Naive thymus-derived CD4-positive, alpha-beta T cell (primary cell): ENCODE results near the gene CCDC57. TPM values are rescaled to one million over a fixed set of nuclear protein-coding genes. Genes with fewer than 3 reads are reported as not detected.

Source experiments
- ATAC-seq: fragments of 150-1000 bp; cut with Tn5 transposase; 2 replicates; pipeline ENCODE4 v1.10.0; 2021; ENCODE audit warnings: mild to moderate bottlenecking, moderate library complexity
- CTCF ChIA-PET: fragments of 350-600 bp; sonication (Branson Sonifier 250); formaldehyde crosslinking; loops from one replicate; lab custom pipeline; 2021; ENCODE audit warnings: antibody characterized with exemption; lab: Charles Lee
- POLR2A ChIA-PET: fragments of 350-600 bp; sonication (Branson Sonifier 250); formaldehyde crosslinking; loops from one replicate; lab custom pipeline; 2021; ENCODE audit warnings: antibody characterized with exemption, inconsistent platforms; lab: Charles Lee
- DNase-seq, 9 donors: peaks; one replicate each; pipeline versions ENCODE4 v3.0.0 to v3.0.0-alpha.2; 2020 to 2022; ENCODE audit warnings: mixed read lengths in 1 of 9
- H3K27ac ChIP-seq: one replicate; pipeline ENCODE4 v1.7.0; 2013; ENCODE audit warnings: mild to moderate bottlenecking, low read depth, low read length, moderate library complexity
- H3K27me3 ChIP-seq, 2 donors: one replicate each; pipeline ENCODE4 v1.7.0; 2013; ENCODE audit warnings: low read length in 2 of 2, mild to moderate bottlenecking in 2 of 2, moderate library complexity in 2 of 2; ENCODE audit not compliant: control insufficient read depth in 2 of 2, insufficient read depth in 2 of 2
- H3K36me3 ChIP-seq, 3 experiments: 1 replicate in 2 of 3; 2 replicates in 1 of 3; pipeline ENCODE4 v1.7.0; 2013; ENCODE audit warnings: low read length in 3 of 3, mild to moderate bottlenecking in 3 of 3, moderate library complexity in 1 of 3; ENCODE audit not compliant: insufficient read depth in 3 of 3, control insufficient read depth in 2 of 3
- H3K4me1 ChIP-seq, 2 donors: one replicate each; pipeline ENCODE4 v1.7.0; 2013; ENCODE audit warnings: low read length in 2 of 2, mild to moderate bottlenecking in 2 of 2, moderate library complexity in 1 of 2; ENCODE audit not compliant: control insufficient read depth in 2 of 2, insufficient read depth in 2 of 2
- H3K4me3 ChIP-seq: 2 replicates; pipeline ENCODE4 v1.7.0; 2013; ENCODE audit warnings: mild to moderate bottlenecking, low read length
- H3K9me3 ChIP-seq, 3 experiments: 1 replicate in 2 of 3; 2 replicates in 1 of 3; pipeline ENCODE4 v1.7.0; 2013; ENCODE audit warnings: low read length in 3 of 3; ENCODE audit not compliant: control insufficient read depth in 2 of 3
- H3K27ac Mint-ChIP-seq, 9 donors: one replicate each; pipeline ENCODE4 v1.8.0; 2020 to 2022; ENCODE audit warnings: mixed read lengths in 9 of 9, mild to moderate bottlenecking in 8 of 9, moderate library complexity in 5 of 9, inconsistent platforms in 2 of 9
- H3K27me3 Mint-ChIP-seq, 5 donors: one replicate each; pipeline ENCODE4 v1.8.0; 2021 to 2022; ENCODE audit warnings: mixed read lengths in 5 of 5, mild to moderate bottlenecking in 1 of 5
- H3K36me3 Mint-ChIP-seq, 5 donors: one replicate each; pipeline ENCODE4 v1.8.0; 2020 to 2022; ENCODE audit warnings: mixed read lengths in 5 of 5, mild to moderate bottlenecking in 3 of 5, inconsistent platforms in 1 of 5
- H3K4me1 Mint-ChIP-seq, 7 donors: one replicate each; pipeline ENCODE4 v1.8.0; 2020 to 2022; ENCODE audit warnings: mixed read lengths in 7 of 7, mild to moderate bottlenecking in 3 of 7, inconsistent platforms in 1 of 7
- H3K4me3 Mint-ChIP-seq, 10 donors: one replicate each; pipeline ENCODE4 v1.8.0; 2020 to 2022; ENCODE audit warnings: mild to moderate bottlenecking in 10 of 10, mixed read lengths in 10 of 10, moderate library complexity in 6 of 10, inconsistent platforms in 2 of 10
- H3K9me3 Mint-ChIP-seq, 11 donors: one replicate each; pipeline ENCODE4 v1.8.0; 2020 to 2022; ENCODE audit warnings: mixed read lengths in 11 of 11, mild to moderate bottlenecking in 4 of 11, inconsistent platforms in 1 of 11, moderate library complexity in 1 of 11
- intact Hi-C, 2 donors: fragments of 100-400 bp; cut with micrococcal nuclease; formaldehyde crosslinking; loops; one replicate each; pipeline ENCODE4 v1.15.1; 2023
- polyA plus RNA-seq, 2 donors: library from polyadenylated mRNA; unstranded; fragments of 300-500 nt; fragmentation: Illumina TruSeq; gene quantifications; one replicate each; pipeline ENCODE4 v1.2.3, GENCODE V29; 2021
- total RNA-seq, 6 experiments: library from RNA in 5 of 6; stranded (reverse) in 5 of 6; gene quantifications; 1 replicate in 5 of 6; 2 replicates in 1 of 6; pipeline ENCODE4 v1.2.3 and lab custom pipeline; 2021 to 2026

Gene CCDC57
- total and polyA plus RNA-seq, 7 experiments from 2014 or later: 32.1 to 127 (median 92.1) TPM

DNA sequence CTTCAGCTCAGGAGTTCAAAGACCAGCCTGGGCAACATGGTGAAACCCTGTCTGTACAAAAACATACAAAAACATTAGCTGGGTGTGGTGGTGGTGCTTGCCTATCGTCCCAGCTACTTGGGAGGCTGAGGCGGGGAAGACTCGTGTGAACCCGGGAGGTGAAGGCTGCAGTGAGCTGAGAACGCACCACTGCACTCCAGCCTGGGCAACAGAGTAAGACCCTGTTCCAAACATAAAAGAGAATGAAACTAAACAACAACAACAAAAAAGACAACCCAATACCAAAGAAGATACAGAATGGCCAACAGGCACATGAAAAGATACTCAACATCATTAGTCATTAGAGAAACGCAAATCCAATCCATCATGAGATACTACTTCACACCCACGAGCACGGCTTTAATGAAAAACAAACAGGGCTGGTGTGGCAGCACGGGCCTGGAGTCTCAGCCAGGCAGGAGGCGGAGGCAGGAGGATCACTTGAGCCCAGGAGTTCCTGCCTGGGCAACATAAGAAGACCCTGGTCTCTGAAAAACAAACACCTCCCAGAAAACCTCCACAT is 8.8 kb upstream of the CCDC57 start:
- ATAC-seq (no peak), DNase-seq (no peak)
- Histone ChIP-seq H3K4me1 (peaks cover 6 to 10% of the 10 kb centered on the region in 2 donors), H3K36me3 (no peaks in the 10 kb centered on the region), H3K4me3 (no peak overlapping the region), H3K27me3 (no peaks in the 10 kb centered on the region), H3K9me3 (no peaks in the 10 kb centered on the region), H3K27ac (no peak overlapping the region)
- CTCF ChIA-PET: interaction anchor here (0.7 to 1.4 kb wide), 2 partner anchors 21 to 296 kb away, joined by 3 to 4 read pairs; no protein-coding TSS in a partner anchor
- Mint-ChIP-seq H3K36me3 (no peaks in the 10 kb centered on the region), H3K4me1 (peaks cover 0 to 12% (median 4%) of the 10 kb centered on the region in 7 donors), H3K27me3 (no peaks in the 10 kb centered on the region), H3K4me3 (no peak overlapping the region), H3K9me3 (peaks cover 0 to 2% (median 0%) of the 10 kb centered on the region in 11 donors), H3K27ac (peak overlapping the region in 1 of 9 donors; percentile 44)
- intact Hi-C loops: no loop called here
- POLR2A ChIA-PET: interaction anchor here (1.4 kb wide), 1 partner anchor 10 kb away, joined by 5 read pairs; no protein-coding TSS in a partner anchor

DNA sequence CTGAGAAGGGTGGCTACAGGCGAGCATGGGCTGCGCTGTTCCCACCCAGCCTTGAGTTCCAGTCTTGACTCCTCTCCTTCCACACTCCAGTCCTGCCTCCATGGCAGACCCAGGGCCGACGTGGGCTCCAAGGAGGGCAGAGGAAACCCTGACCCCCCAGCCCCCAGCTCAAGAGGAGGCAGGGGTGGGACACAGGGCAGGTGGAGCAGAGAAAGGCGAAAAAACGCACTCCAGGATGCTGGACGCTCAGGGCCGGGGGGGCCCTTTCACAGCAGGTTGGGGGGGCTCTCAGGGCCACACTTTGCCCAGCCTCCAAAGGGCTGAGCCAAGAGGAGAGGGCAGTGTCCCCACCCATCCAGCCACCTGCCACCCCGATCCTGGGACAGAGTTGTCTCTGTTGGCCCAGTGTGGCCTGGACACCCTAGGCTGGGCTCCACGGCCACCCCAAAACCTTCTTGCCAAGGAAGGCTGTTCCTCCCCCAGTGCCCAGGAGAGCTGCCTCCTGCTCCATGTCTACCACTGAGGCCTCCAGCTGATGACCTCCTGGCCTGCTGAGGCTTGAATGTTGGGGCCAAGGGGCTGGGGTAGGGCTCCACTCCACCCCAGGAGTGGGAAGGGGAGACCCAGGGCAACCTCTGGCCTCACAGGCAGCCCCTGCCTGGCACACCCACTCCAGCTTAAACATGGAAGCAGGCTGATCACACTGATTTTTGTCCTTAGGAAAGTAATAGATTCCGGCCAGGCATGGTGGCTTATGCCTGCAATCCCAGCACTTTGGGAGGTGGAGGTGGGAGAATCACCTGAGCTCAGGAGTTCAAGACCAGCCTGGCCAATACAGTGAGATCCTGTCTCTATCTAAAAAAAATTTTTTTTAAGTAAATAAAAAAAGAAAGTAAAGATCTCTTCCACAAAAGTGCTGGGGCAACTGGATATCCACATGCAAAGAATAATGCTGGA is 7.4 kb upstream of the CCDC57 start:
- ATAC-seq: no peak
- no peaks in the 10 kb centered on the region for H3K9me3 ChIP-seq
- ChIA-PET POLR2A (interaction anchor here (0.6 to 1.4 kb wide), 3 partner anchors 11 to 411 kb away, joined by 3 to 5 read pairs (median 3); no protein-coding TSS in a partner anchor), CTCF (interaction anchor here (1.4 kb wide), 1 partner anchor 19 kb away, joined by 3 read pairs; no protein-coding TSS in a partner anchor)
- Mint-ChIP-seq H3K27me3 (no peaks in the 10 kb centered on the region), H3K36me3 (no peaks in the 10 kb centered on the region), H3K4me1 (peaks cover 1 to 17% (median 12%) of the 10 kb centered on the region in 7 donors), H3K9me3 (peaks cover 0 to 2% (median 0%) of the 10 kb centered on the region in 11 donors), H3K27ac (no peak overlapping the region), H3K4me3 (no peak overlapping the region)
- no peak overlapping the region for H3K4me3 ChIP-seq
- no peaks in the 10 kb centered on the region for H3K36me3 ChIP-seq
- no peaks in the 10 kb centered on the region for H3K27me3 ChIP-seq
- DNase-seq: no peak
- peaks cover 15 to 18% of the 10 kb centered on the region in 2 donors for H3K4me1 ChIP-seq
- intact Hi-C loops: loop anchor here in 1 of 2 donors (10.0 kb wide), 1 partner anchor 95 kb away; no protein-coding TSS in a partner anchor
- no peak overlapping the region for H3K27ac ChIP-seq

DNA sequence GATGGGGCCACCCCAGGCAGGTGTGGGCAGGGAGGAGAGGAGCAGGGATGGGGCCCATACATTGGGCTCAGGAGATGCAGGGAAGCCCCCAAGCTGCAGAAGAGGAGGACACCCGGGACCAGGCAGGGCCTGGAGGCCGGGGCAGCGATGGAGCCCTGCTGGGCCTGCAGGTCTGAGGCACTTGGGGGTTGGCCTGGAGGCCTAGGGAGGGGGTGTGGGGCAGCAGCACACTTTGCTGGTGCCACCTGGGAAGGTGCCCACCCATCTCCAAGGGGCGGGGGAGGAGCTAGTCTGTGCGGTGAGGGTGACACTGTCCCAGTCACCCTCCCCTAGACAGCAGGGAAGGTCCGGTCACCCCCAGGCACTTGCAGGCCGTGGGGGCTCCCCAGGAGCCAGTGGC is 6.4 kb upstream of the CCDC57 start:
- DNase-seq: no peak
- no peaks in the 10 kb centered on the region for H3K9me3 ChIP-seq
- no peaks in the 10 kb centered on the region for H3K27me3 ChIP-seq
- no peaks in the 10 kb centered on the region for H3K36me3 ChIP-seq
- no peak overlapping the region for H3K27ac ChIP-seq
- no peaks in the 10 kb centered on the region for H3K27me3 Mint-ChIP-seq
- no peak overlapping the region for H3K27ac Mint-ChIP-seq
- no peak for ATAC-seq
- intact Hi-C loops: loop anchor here in 1 of 2 donors (10.0 kb wide), 1 partner anchor 94 kb away; no protein-coding TSS in a partner anchor
- H3K36me3 Mint-ChIP-seq: no peaks in the 10 kb centered on the region
- no peak overlapping the region for H3K4me3 ChIP-seq
- peaks cover 4 to 23% (median 16%) of the 10 kb centered on the region in 7 donors for H3K4me1 Mint-ChIP-seq
- ChIA-PET CTCF (no interaction called here), POLR2A (no interaction called here)
- H3K4me1 ChIP-seq: peaks cover 15 to 18% of the 10 kb centered on the region in 2 donors
- no peak overlapping the region for H3K4me3 Mint-ChIP-seq
- H3K9me3 Mint-ChIP-seq: no peaks in the 10 kb centered on the region

DNA sequence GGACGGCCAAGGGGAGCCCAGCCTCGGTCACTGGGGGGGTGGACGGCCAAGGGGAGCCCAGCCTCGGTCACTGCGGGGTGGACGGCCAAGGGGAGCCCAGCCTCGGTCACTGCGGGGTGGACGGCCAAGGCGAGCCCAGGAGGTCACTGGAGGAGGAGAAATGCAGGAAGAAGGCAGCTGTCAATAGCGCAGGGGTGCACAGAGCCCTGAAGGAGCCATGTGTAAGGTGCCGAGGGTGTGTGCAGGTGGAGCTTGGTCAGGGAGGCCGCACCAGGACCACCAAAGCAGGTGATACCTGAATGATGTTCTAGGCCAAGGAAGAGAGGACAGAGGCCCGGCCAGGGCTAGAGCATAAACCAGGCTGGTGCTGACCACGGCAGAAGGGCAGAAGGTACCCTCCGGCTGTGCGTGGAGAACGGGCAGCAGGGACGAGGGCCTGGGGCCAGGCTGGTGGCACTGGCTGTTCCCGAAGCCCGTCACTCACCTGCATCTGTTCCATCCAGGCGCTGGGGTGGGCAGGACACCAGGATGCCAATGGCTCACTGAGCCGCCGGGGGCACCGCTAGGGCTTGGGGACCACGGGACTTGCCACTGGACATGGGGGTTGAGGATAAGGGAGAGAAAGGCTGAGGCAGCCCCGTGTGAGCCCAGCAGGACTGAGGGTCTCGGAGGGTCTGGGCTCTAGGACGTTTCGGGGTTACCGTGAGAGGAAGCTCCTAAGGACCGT is 5.9 kb upstream of the CCDC57 start:
- Histone ChIP-seq H3K4me1 (peaks cover 17 to 18% of the 10 kb centered on the region in 2 donors), H3K27me3 (no peaks in the 10 kb centered on the region), H3K27ac (no peak overlapping the region), H3K36me3 (no peaks in the 10 kb centered on the region), H3K9me3 (no peaks in the 10 kb centered on the region), H3K4me3 (no peak overlapping the region)
- no peak overlapping the region for H3K4me3 Mint-ChIP-seq
- ChIA-PET POLR2A (no interaction called here), CTCF (no interaction called here)
- peaks cover 4 to 24% (median 18%) of the 10 kb centered on the region in 7 donors for H3K4me1 Mint-ChIP-seq
- H3K9me3 Mint-ChIP-seq: no peaks in the 10 kb centered on the region
- peaks cover 0 to 1% (median 0%) of the 10 kb centered on the region in 5 donors for H3K27me3 Mint-ChIP-seq
- no peaks in the 10 kb centered on the region for H3K36me3 Mint-ChIP-seq
- H3K27ac Mint-ChIP-seq: peak overlapping the region in 2 of 9 donors; percentile 18 to 75
- intact Hi-C loops: loop anchor here in 1 of 2 donors (10.0 kb wide), 1 partner anchor 94 kb away; no protein-coding TSS in a partner anchor
- no peak for ATAC-seq
- DNase-seq: no peak

DNA sequence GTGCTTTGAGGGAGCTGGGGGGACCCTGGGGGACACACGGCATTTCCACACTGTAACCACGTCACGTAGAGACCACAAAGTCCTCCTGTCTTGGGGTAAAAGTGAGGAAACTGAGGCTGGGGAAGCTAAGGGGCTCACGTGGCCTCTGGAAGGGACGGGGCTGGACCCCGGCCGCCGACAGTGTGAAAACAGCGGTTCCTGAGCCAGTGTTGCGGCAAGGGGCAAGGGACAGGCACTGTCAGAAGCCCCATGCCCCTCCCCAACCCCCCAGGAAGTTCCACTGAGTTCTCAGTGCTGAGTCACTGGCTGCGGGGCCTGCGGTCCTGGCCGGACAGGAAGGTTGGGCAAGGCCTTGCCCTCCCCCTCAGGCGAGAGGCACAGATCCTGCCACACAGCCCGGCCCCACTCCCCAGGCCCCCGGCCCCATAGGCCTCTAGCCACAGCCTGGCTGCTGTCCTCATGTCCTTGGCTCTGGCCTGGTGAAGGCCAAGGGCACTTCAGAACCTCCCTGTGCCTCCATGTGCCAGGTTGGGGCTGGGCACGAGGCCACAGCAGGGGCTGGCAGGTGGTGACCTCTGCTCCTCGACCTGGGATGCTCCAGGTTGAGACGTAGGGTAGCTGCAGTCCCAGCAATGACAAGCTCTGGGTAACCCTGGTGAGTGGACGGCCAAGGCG is 5.0 kb upstream of the CCDC57 start:
- Mint-ChIP-seq H3K36me3 (no peaks in the 10 kb centered on the region), H3K27me3 (peaks cover 0 to 2% (median 0%) of the 10 kb centered on the region in 5 donors), H3K4me1 (peaks cover 4 to 26% (median 20%) of the 10 kb centered on the region in 7 donors), H3K9me3 (no peaks in the 10 kb centered on the region), H3K4me3 (no peak overlapping the region), H3K27ac (no peak overlapping the region)
- DNase-seq (no peak), ATAC-seq (peak; percentile 55)
- Histone ChIP-seq H3K4me1 (peaks cover 18 to 22% of the 10 kb centered on the region in 2 donors), H3K9me3 (no peaks in the 10 kb centered on the region), H3K36me3 (no peaks in the 10 kb centered on the region), H3K27ac (no peak overlapping the region), H3K27me3 (no peaks in the 10 kb centered on the region), H3K4me3 (no peak overlapping the region)
- intact Hi-C loops: loop anchor here in 1 of 2 donors (10.0 kb wide), 1 partner anchor 93 kb away; no protein-coding TSS in a partner anchor
- POLR2A ChIA-PET: no interaction called here
- CTCF ChIA-PET: no interaction called here
